ENCODE measurements around the gene PABPC1L.

Gene PABPC1L

DNA sequence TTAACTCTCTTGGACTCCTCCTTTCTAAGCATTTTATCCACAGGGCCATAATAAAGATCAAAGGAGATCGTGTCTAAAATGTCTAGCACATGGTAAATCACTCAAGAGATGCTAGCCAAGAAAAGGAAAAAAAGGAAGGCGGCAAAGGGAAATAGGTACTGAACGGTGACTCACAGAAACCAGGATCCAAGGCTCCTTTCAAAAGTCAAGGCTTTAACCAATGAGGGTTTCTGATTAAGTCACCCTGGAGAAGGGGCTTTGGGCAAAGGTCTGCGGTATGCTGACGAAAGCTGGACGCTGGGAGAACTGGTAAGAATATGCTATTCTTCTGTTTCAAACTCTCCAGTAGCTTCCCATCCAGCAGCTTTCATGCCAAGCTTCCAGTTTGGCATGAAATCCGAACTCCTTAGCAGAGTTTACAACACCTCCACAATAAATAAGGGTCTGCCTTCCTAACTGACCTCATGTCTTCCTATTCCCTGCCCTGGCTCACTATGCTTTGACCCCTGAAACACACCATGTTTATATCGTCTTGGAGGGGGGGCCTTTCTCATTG, 49.3 kb downstream of the PABPC1L start:
- DNase-seq (ENCODE audit: low read depth in 2 of 2) = peak; percentile 32 to 42
- no peak for TF ChIP-seq CTCF (IDR thresholded peaks at IDR 0.05; ENCODE audit: low read depth, low read length)
- H3K4me3 ChIP-seq (replicated peaks in 1 of 2; ENCODE audit: low read depth in 2 of 2, low read length in 2 of 2) = peak overlapping the region; percentile 79 to 92

- peak overlapping the region; percentile 79 to 92 for H3K4me3 ChIP-seq (replicated peaks in 1 of 2; ENCODE audit: low read depth in 2 of 2, low read length in 2 of 2)
- peak; percentile 51 to 76 for DNase-seq (ENCODE audit: low read depth in 2 of 2)
- peak; percentile 12 for TF ChIP-seq CTCF (IDR thresholded peaks at IDR 0.05; ENCODE audit: low read depth, low read length)
These were observed 49.8 kb downstream of the PABPC1L start for GRCh38 chr20:44959638-44960102.

DNA sequence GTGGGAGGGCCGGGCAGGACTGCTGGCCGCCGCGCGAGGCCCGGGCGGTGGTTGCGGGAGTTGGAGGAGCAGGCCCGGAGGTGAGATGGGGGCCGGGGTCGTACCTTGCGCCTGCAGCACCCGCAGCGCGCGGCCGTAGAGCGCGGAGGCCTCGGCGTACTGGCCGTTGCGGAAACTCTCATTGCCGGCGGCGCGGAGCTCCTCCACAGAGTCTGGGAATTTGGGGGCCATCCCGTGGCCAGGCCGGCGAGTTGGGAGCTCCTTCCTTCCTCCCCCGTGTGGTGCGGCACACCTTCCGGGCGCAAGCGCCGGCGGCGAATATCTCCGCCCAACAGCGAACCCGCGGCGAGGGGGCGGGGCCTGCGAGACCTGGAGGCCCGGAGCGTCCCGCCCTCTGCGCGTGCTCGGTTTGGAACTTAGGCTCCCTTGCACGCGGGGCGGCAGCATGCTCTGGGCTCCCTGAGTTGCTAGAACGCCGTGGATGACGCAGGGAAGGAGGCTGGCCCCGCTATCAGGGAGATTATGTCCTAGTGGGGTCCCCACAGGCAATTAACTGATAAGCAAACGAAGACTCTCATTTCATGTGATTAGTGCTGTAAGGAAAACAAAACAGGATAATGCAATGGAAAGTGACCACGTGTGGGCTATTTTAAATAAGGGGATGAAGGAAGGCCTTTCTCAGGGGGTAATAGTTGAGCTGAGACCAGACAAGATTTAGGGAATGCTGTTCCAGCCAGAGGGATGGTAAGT, 50.4 kb downstream of the PABPC1L start, which contains the start of gene TOMM34:
Gene TOMM34, minus strand, starts transcription at position 295 of the 750 bp plus-strand sequence. Its CDS starts 64 bp downstream, at position 231.
- H3K4me3 ChIP-seq (replicated peaks in 1 of 2; ENCODE audit: low read depth in 2 of 2, low read length in 2 of 2) = peak within 1 kb of the TSS; percentile 79 to 92
- peak; percentile 91 for DNase-seq (ENCODE audit: low read depth in 2 of 2)
- no peak for TF ChIP-seq CTCF (IDR thresholded peaks at IDR 0.05; ENCODE audit: low read depth, low read length)

GRCh38 chr20:44961011-44961869, 51.4 kb downstream of the PABPC1L start:
- TF ChIP-seq CTCF (IDR thresholded peaks at IDR 0.05; ENCODE audit: low read depth, low read length) = no peak
- H3K4me3 ChIP-seq (replicated peaks in 1 of 2; ENCODE audit: low read depth in 2 of 2, low read length in 2 of 2) = no peak overlapping the region

DNA sequence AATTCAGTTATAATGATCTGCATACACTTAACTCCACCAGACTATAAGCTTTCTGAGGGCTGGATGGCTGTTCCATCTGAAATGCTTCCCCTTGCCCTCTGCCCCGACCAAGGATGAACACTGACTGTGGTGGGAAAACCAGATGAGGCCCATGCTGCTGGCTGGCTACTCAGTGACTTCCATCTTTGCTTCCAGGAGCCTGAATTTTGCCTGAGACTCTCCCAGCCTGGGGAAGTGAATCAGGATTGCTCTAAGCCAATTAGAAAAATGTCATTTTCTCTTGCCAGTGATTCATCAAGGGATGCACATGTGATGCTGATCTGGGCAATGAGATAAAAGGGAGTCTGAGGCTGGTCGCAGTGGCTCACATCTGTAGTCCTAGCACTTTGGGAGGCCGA, 52.0 kb downstream of the PABPC1L start:
- H3K4me3 ChIP-seq (replicated peaks in 1 of 2; ENCODE audit: low read depth in 2 of 2, low read length in 2 of 2) = no peak overlapping the region
- peak in 1 of 2 donors; percentile 63 for DNase-seq (ENCODE audit: low read depth in 2 of 2)
- TF ChIP-seq CTCF (IDR thresholded peaks at IDR 0.05; ENCODE audit: low read depth, low read length) = no peak

More at GRCh38 chr20:44961011-44961869, 51.4 kb downstream of the PABPC1L start:
- no peak for DNase-seq (ENCODE audit: low read depth in 2 of 2)

DNA sequence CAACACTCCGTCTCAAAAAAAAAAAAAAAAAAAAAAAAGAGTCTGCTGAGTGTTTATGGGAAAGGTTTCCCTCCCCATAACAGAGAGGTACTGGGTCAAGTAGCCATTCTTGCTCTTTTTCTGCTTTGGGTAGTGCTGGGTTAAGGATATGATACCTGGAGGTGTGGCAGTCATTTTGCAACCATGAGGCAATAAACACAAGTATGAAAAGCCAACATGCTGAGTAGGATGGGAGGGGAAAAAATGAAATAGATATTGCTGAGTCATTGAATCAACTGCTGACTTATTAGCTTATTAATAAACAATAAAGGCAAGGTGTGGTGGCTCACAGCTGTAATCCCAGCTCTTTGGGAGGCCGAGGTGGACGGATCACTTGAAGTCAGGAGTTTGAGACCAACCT, 52.6 kb downstream of the PABPC1L start:
- no peak overlapping the region for H3K4me3 ChIP-seq (replicated peaks in 1 of 2; ENCODE audit: low read depth in 2 of 2, low read length in 2 of 2)
- no peak for TF ChIP-seq CTCF (IDR thresholded peaks at IDR 0.05; ENCODE audit: low read depth, low read length)
- no peak for DNase-seq (ENCODE audit: low read depth in 2 of 2)
